ENCODE results near the gene NADSYN1. TPM values are rescaled to one million over a fixed set of nuclear protein-coding genes. Genes with fewer than 3 reads are reported as not detected.

Gene NADSYN1
- total RNA-seq, 4 donors from 2014 or later: 54.2 to 85.9 (median 70.0) TPM

DNA sequence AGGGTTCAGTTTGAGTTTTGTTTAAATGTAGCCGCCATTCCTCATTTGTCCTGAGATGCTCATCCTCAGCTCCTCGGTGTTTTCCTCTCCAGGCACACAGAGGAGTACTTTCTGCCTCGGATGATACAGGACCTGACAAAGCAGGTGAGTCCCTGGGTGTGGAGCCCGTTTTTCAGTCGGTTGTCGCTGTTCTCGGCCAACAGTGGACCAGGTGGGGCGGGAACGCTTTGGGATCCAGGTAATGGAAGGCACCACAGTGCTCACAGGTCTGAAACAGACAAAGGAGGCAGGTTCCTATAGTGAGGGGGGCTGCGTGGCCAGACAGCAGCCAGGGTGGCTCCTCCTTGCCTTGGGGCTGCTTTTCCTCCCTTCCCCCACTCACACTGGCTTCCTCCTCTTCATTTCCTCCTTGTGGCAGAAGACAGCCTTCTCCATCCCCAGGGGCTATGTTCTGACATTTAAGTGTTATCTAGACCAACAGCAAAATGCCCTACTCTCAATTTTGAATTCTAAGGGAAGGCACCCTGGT, 19.4 kb downstream of the NADSYN1 start:
- peaks cover 2 to 78% (median 25%) of the 10 kb centered on the region in 3 donors for H3K36me3 ChIP-seq
- 84 to 91% methylated on average over 10 of the region's 10 CpGs for WGBS, 2 donors
- TF ChIP-seq EP300 (IDR thresholded peaks at IDR 0.05): no peak
- TF ChIP-seq POLR2A (IDR thresholded peaks at IDR 0.05): no peak
- TF ChIP-seq, protein P1, sequence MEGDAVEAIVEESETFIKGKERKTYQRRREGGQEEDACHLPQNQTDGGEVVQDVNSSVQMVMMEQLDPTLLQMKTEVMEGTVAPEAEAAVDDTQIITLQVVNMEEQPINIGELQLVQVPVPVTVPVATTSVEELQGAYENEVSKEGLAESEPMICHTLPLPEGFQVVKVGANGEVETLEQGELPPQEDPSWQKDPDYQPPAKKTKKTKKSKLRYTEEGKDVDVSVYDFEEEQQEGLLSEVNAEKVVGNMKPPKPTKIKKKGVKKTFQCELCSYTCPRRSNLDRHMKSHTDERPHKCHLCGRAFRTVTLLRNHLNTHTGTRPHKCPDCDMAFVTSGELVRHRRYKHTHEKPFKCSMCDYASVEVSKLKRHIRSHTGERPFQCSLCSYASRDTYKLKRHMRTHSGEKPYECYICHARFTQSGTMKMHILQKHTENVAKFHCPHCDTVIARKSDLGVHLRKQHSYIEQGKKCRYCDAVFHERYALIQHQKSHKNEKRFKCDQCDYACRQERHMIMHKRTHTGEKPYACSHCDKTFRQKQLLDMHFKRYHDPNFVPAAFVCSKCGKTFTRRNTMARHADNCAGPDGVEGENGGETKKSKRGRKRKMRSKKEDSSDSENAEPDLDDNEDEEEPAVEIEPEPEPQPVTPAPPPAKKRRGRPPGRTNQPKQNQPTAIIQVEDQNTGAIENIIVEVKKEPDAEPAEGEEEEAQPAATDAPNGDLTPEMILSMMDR (IDR thresholded peaks at IDR 0.05): no peak
- H3K27me3 ChIP-seq: no peaks in the 10 kb centered on the region
- H3K9me3 ChIP-seq: no peaks in the 10 kb centered on the region
- no peak overlapping the region for H3K4me3 ChIP-seq
- H3K4me1 ChIP-seq: no peaks in the 10 kb centered on the region
- H3K27ac ChIP-seq: no peak overlapping the region
- DNase-seq (ENCODE audit: low spot score in 2 of 2): no peak

DNA sequence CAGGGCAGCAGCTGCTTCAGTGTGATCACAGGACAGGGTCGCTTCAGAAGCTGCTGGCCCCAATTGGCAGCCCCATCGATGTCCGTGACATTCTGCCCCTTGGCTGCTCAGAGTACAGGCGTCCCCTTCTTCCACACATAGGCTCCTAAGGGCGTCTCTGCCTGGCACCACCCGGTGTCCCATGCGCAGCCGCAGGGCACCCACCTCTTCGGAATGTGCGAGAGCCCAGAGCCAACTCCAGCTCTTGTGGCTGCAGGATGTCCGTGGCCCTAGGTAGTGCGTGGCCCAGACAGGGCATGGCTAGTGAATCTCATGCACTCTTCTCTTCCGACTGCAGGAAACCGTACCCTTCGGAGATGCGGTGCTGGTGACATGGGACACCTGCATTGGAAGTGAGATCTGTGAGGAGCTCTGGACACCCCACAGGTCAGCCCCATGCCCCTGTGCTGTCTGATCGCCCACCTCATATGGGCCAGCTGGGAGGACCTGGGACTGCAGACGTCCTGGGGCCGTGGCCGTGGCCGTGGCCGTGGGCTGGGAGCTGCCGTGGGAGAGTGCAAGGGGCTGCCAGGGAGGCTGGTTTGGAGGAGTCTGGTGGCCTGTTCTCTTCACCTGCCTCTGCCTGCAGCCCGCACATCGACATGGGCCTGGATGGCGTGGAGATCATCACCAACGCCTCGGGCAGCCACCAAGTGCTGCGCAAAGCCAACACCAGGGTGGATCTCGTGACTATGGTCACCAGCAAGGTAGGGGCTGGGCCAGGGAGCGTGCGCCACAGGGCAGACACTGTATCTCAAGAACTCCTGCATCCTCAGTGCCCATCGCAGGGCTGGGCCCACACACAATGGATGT, 20.2 kb downstream of the NADSYN1 start:
- WGBS, 2 donors: 93 to 97% methylated on average over 24 to 25 of the region's 33 CpGs
- H3K9me3 ChIP-seq: no peaks in the 10 kb centered on the region
- H3K27ac ChIP-seq: no peak overlapping the region
- no peak overlapping the region for H3K4me3 ChIP-seq
- TF ChIP-seq EP300 (IDR thresholded peaks at IDR 0.05): no peak
- TF ChIP-seq POLR2A (IDR thresholded peaks at IDR 0.05): no peak
- TF ChIP-seq, protein P1 (IDR thresholded peaks at IDR 0.05): no peak
- H3K27me3 ChIP-seq: no peaks in the 10 kb centered on the region
- DNase-seq (ENCODE audit: low spot score in 2 of 2): no peak
- peaks cover 2 to 80% (median 30%) of the 10 kb centered on the region in 3 donors for H3K36me3 ChIP-seq
- H3K4me1 ChIP-seq: no peaks in the 10 kb centered on the region

DNA sequence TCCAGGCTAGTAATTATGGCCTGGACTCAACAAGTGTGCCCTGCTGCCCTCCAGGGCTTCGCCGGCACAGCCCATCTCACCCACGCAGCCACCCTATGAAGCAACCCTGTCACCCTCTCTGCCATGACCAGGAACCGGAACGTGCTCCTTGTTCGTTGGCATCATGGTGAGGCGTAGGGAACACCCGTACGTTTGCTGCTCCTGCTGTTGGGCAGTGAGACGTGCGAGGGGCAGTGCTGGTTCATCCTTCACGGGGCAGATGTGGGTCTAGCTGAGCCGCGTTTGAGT, 20.7 kb downstream of the NADSYN1 start:
- H3K27ac ChIP-seq: no peak overlapping the region
- no peak for DNase-seq (ENCODE audit: low spot score in 2 of 2)
- no peak for TF ChIP-seq POLR2A (IDR thresholded peaks at IDR 0.05)
- TF ChIP-seq EP300 (IDR thresholded peaks at IDR 0.05): no peak
- TF ChIP-seq, protein P1 (IDR thresholded peaks at IDR 0.05): no peak
- H3K4me1 ChIP-seq: no peaks in the 10 kb centered on the region
- 93 to 95% methylated on average over 14 of the region's 14 CpGs for WGBS, 2 donors
- H3K4me3 ChIP-seq: no peak overlapping the region
- H3K27me3 ChIP-seq: no peaks in the 10 kb centered on the region
- H3K36me3 ChIP-seq: peaks cover 2 to 86% (median 36%) of the 10 kb centered on the region in 3 donors
- no peaks in the 10 kb centered on the region for H3K9me3 ChIP-seq

DNA sequence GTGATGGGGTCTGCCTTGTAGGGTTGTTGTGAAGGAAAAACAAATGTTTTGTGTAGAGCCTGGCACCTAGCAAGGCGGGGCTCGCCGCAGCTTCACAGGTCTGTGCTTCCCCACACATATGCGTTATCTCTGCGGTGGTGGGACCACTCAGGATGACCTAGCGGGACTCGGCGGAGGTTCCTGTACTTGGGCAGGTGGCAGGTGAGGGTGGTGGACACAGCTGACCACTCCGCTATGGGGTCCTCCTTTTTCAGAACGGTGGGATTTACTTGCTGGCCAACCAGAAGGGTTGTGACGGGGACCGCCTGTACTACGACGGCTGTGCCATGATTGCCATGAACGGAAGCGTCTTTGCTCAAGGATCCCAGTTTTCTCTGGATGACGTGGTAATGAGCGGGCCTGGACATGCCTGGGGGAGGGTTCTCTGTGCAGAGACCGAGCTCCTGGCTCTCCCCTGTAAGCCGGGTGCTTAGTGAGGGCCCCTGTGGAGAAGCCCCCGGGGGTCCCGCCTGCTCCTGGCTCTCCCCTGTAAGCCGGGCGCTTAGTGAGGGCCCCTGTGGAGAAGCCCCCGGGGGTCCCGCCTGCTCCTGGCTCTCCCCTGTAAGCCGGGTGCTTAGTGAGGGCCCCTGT, 21.3 kb downstream of the NADSYN1 start:
- no peaks in the 10 kb centered on the region for H3K4me1 ChIP-seq
- TF ChIP-seq, protein P1 (IDR thresholded peaks at IDR 0.05): no peak
- TF ChIP-seq EP300 (IDR thresholded peaks at IDR 0.05) (no peak), POLR2A (IDR thresholded peaks at IDR 0.05) (no peak)
- no peak for DNase-seq (ENCODE audit: low spot score in 2 of 2)
- H3K36me3 ChIP-seq: peaks cover 2 to 87% (median 38%) of the 10 kb centered on the region in 3 donors
- H3K27ac ChIP-seq: no peak overlapping the region
- H3K4me3 ChIP-seq: no peak overlapping the region
- no peaks in the 10 kb centered on the region for H3K9me3 ChIP-seq
- 93 to 98% methylated on average over 22 to 23 of the region's 27 CpGs for WGBS, 2 donors
- H3K27me3 ChIP-seq: no peaks in the 10 kb centered on the region

Data from tibial nerve (tissue), 4 donors.